A673 (cell line): ENCODE measurements around the gene JAG1.

Experiments used
- EZH2 ChIP-seq: fragments of 200-600 bp; sonication (generic); IDR thresholded peaks from 2 replicates; pipeline ENCODE4 v1.6.1; 2017; ENCODE audit warnings: borderline replicate concordance, low read depth, mild to moderate bottlenecking, mixed read lengths, antibody characterized with exemption, low read length; ENCODE audit not compliant: poor library complexity, severe bottlenecking
- TF ChIP-seq, protein P1 (sequence below): fragments of 300-800, 200-600 bp; sonication (generic); conservative IDR thresholded peaks from 2 replicates; pipeline ENCODE4 v1.5.1; 2017; ENCODE audit warnings: low read depth, mild to moderate bottlenecking, antibody characterized with exemption, low read length, moderate library complexity, mixed read lengths

DNA sequence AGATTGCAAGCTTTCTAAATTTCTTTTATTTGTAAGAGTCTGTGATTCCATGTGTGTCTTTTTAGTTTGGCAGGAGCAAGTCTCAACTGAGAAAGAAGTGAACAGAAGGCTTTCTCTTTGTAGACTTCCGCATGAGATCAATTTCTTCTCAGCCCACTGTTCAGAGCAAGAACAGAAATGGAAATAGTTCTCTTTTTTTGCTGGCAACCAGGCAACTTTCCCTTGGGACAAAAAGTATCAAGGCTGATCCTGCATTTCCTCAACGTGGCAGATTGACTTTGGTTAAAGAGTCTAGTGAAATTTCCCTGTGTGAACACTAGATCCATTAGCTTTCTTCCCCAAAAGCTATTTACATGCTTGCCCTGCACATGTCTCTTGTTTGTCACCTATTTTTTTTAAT lies 46.8 kb upstream of the JAG1 start:
- TF ChIP-seq, protein P1, sequence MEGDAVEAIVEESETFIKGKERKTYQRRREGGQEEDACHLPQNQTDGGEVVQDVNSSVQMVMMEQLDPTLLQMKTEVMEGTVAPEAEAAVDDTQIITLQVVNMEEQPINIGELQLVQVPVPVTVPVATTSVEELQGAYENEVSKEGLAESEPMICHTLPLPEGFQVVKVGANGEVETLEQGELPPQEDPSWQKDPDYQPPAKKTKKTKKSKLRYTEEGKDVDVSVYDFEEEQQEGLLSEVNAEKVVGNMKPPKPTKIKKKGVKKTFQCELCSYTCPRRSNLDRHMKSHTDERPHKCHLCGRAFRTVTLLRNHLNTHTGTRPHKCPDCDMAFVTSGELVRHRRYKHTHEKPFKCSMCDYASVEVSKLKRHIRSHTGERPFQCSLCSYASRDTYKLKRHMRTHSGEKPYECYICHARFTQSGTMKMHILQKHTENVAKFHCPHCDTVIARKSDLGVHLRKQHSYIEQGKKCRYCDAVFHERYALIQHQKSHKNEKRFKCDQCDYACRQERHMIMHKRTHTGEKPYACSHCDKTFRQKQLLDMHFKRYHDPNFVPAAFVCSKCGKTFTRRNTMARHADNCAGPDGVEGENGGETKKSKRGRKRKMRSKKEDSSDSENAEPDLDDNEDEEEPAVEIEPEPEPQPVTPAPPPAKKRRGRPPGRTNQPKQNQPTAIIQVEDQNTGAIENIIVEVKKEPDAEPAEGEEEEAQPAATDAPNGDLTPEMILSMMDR = no peak
- TF ChIP-seq EZH2 = no peak
